ENCODE data around the gene PIEZO2.

Gene PIEZO2

DNA sequence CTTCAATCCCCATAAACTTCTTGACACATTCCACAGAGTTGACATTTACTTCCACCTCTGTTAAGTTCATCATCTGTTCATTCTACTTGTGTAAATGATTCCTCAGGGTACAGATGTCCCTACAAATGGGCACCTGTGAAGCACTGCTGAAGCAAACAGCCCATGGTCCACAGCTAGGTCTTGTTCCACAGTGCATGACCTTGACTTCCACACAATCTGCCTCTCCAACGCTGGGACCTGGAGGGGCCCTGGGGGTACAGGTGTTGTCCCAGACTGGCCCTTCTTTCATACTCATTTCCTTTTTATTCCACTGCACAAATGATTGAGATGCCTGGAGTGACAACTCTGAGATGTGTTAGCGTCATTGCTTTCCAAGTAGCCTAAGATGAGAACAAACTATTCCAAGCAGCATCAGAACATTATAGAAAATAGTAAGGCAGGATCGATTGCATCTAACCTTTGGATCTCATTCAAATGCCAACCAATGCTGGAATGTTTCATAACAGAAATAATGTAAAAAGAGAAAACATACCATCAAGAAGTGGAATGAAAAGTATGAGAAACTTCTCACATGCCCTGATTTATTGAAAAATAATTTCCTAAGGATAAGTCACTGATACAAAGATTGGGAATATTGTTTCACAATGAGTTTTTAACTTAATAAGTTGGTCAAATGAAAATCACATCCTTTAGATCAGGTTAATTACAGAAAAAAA lies 31.2 kb downstream of the PIEZO2 start:
- no peaks in the 10 kb centered on the region for H3K27me3 ChIP-seq (ENCODE audit: low read length)
- no peak overlapping the region for H3K4me2 ChIP-seq (ENCODE audit: low read depth, low read length, poor library complexity, severe bottlenecking)
- no peaks in the 10 kb centered on the region for H3K36me3 ChIP-seq (ENCODE audit: low read length)
- no peaks in the 10 kb centered on the region for H4K20me1 ChIP-seq (ENCODE audit: low read depth, low read length)
- TF ChIP-seq, protein P1, sequence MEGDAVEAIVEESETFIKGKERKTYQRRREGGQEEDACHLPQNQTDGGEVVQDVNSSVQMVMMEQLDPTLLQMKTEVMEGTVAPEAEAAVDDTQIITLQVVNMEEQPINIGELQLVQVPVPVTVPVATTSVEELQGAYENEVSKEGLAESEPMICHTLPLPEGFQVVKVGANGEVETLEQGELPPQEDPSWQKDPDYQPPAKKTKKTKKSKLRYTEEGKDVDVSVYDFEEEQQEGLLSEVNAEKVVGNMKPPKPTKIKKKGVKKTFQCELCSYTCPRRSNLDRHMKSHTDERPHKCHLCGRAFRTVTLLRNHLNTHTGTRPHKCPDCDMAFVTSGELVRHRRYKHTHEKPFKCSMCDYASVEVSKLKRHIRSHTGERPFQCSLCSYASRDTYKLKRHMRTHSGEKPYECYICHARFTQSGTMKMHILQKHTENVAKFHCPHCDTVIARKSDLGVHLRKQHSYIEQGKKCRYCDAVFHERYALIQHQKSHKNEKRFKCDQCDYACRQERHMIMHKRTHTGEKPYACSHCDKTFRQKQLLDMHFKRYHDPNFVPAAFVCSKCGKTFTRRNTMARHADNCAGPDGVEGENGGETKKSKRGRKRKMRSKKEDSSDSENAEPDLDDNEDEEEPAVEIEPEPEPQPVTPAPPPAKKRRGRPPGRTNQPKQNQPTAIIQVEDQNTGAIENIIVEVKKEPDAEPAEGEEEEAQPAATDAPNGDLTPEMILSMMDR (IDR thresholded peaks at IDR 0.05; ENCODE audit: insufficient read depth, low read length, poor library complexity, severe bottlenecking) = no peak
- no peak for TF ChIP-seq EZH2phosphoT487 (conservative IDR thresholded peaks at IDR 0.05; ENCODE audit: low read length)
- H3F3A ChIP-seq (ENCODE audit: insufficient read depth) = no peaks in the 10 kb centered on the region
- H3K79me2 ChIP-seq (ENCODE audit: insufficient read depth, low read length) = no peaks in the 10 kb centered on the region
- no peaks in the 10 kb centered on the region for H3K9me2 ChIP-seq (replicated peaks; ENCODE audit: insufficient read depth, low read length)
- H3K27ac ChIP-seq (ENCODE audit: low read depth, low read length) = no peak overlapping the region
- no peak overlapping the region for H2AFZ ChIP-seq (ENCODE audit: low read depth, low read length, severe bottlenecking)
- no peak overlapping the region for H3K4me3 ChIP-seq (ENCODE audit: insufficient read depth, low read length, poor library complexity, severe bottlenecking)
- H3K9me3 ChIP-seq (ENCODE audit: insufficient read depth, low read length) = no peaks in the 10 kb centered on the region
- H3K9ac ChIP-seq (ENCODE audit: low read length) = no peak overlapping the region

DNA sequence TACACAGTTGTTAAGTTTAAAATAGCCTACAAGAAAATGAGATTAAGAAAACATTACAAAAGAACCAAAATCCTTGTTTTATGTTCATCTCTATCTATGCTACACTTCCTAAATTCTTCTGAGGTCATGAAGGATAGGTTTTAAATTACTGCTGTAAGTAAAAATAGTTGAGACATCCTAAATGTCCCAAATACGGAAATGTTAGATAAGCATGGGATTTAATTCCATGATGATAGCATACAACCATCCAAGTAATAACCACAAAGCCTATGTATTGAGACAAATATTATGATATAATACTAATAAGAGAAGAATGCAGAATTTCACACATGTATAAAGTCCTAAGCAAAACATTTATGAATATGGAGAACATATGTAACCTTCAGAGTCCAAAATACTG lies 34.1 kb downstream of the PIEZO2 start:
- no peak overlapping the region for H3K27ac ChIP-seq (ENCODE audit: low read depth, low read length)

DNA sequence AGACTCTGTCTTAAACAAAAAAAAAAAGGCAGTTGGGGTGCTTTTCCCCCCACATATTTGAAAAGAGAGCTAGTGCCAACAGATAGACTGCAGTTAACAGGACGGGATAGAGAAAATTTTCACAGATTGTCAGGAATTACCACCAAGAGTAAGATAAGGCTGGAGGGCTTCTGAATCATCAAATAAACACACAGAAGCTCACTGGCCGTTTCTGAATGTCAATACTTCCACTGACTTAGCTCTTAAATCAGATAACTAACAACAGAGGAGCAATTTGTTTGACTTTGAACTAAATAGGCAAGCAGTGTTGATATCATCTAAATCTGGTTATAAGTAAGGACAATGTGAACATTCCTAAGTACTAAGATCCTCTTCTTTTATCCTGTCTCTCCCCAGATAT lies 34.7 kb downstream of the PIEZO2 start:
- Histone ChIP-seq H3K27ac (ENCODE audit: low read depth, low read length) (no peak overlapping the region), H3K79me2 (ENCODE audit: insufficient read depth, low read length) (no peaks in the 10 kb centered on the region), H3K9ac (ENCODE audit: low read length) (no peak overlapping the region), H3F3A (ENCODE audit: insufficient read depth) (no peaks in the 10 kb centered on the region), H2AFZ (ENCODE audit: low read depth, low read length, severe bottlenecking) (no peak overlapping the region), H3K36me3 (ENCODE audit: low read length) (no peaks in the 10 kb centered on the region), H3K4me2 (ENCODE audit: low read depth, low read length, poor library complexity, severe bottlenecking) (no peak overlapping the region), H4K20me1 (ENCODE audit: low read depth, low read length) (no peaks in the 10 kb centered on the region), H3K4me3 (ENCODE audit: insufficient read depth, low read length, poor library complexity, severe bottlenecking) (no peak overlapping the region), H3K9me3 (ENCODE audit: insufficient read depth, low read length) (no peaks in the 10 kb centered on the region), H3K9me2 (replicated peaks; ENCODE audit: insufficient read depth, low read length) (no peaks in the 10 kb centered on the region), H3K27me3 (ENCODE audit: low read length) (no peaks in the 10 kb centered on the region)
- TF ChIP-seq EZH2phosphoT487 (conservative IDR thresholded peaks at IDR 0.05; ENCODE audit: low read length) = no peak
- TF ChIP-seq, protein P1 (IDR thresholded peaks at IDR 0.05; ENCODE audit: insufficient read depth, low read length, poor library complexity, severe bottlenecking) = no peak

More for the DNA sequence above, 34.1 kb downstream of the PIEZO2 start:
- no peaks in the 10 kb centered on the region for H3K9me3 ChIP-seq (ENCODE audit: insufficient read depth, low read length)
- H3F3A ChIP-seq (ENCODE audit: insufficient read depth) = no peaks in the 10 kb centered on the region
- no peaks in the 10 kb centered on the region for H4K20me1 ChIP-seq (ENCODE audit: low read depth, low read length)
- no peak overlapping the region for H2AFZ ChIP-seq (ENCODE audit: low read depth, low read length, severe bottlenecking)
- H3K79me2 ChIP-seq (ENCODE audit: insufficient read depth, low read length) = no peaks in the 10 kb centered on the region
- TF ChIP-seq, protein P1 (IDR thresholded peaks at IDR 0.05; ENCODE audit: insufficient read depth, low read length, poor library complexity, severe bottlenecking) = no peak
- TF ChIP-seq EZH2phosphoT487 (conservative IDR thresholded peaks at IDR 0.05; ENCODE audit: low read length) = no peak
- H3K27me3 ChIP-seq (ENCODE audit: low read length) = no peaks in the 10 kb centered on the region
- H3K4me3 ChIP-seq (ENCODE audit: insufficient read depth, low read length, poor library complexity, severe bottlenecking) = no peak overlapping the region
- H3K36me3 ChIP-seq (ENCODE audit: low read length) = no peaks in the 10 kb centered on the region
- H3K4me2 ChIP-seq (ENCODE audit: low read depth, low read length, poor library complexity, severe bottlenecking) = no peak overlapping the region
- no peaks in the 10 kb centered on the region for H3K9me2 ChIP-seq (replicated peaks; ENCODE audit: insufficient read depth, low read length)
- H3K9ac ChIP-seq (ENCODE audit: low read length) = no peak overlapping the region

Data from SU-DHL-6 (cell line).